ENCODE results near the gene GPAM. TPM values are rescaled to one million over a fixed set of nuclear protein-coding genes. Genes with fewer than 3 reads are reported as not detected.
"Not testable (repeated sequence)": the region's sequence is repeated elsewhere in the genome, so short reads cannot be mapped to it uniquely, and the experiment has no call there.

GPAM gene
- total RNA-seq, 1 donor from 2014 or later: 6.9 TPM

GRCh38 chr10:112229901-112230300, 46.3 kb upstream of the GPAM start:
- no peak for DNase-seq (ENCODE audit: extremely low spot score in 2 of 2)
- H3K9me3 ChIP-seq: no peaks in the 10 kb centered on the region
- intact Hi-C loops (cut with DNase I): no loop called here
- H3K27me3 ChIP-seq: no peaks in the 10 kb centered on the region
- H3K27ac ChIP-seq: no peak overlapping the region
- H3K4me3 ChIP-seq: no peak overlapping the region
- H3K36me3 ChIP-seq: no peaks in the 10 kb centered on the region
- TF ChIP-seq POLR2A (IDR thresholded peaks at IDR 0.05): no peak
- TF ChIP-seq POLR2AphosphoS5 (IDR thresholded peaks at IDR 0.05; ENCODE audit: insufficient read depth in 1 of 2, low read depth in 1 of 2): no peak
- no peak for TF ChIP-seq CTCF (IDR thresholded peaks at IDR 0.05)
- no peaks in the 10 kb centered on the region for H3K4me1 ChIP-seq

- Histone ChIP-seq H3K27ac (no peak overlapping the region), H3K36me3 (no peaks in the 10 kb centered on the region), H3K27me3 (no peaks in the 10 kb centered on the region), H3K4me3 (no peak overlapping the region), H3K4me1 (no peaks in the 10 kb centered on the region), H3K9me3 (no peaks in the 10 kb centered on the region)
- intact Hi-C loops (cut with DNase I): no loop called here
- no peak for DNase-seq (ENCODE audit: extremely low spot score in 2 of 2)
- TF ChIP-seq POLR2AphosphoS5 (IDR thresholded peaks at IDR 0.05; ENCODE audit: insufficient read depth in 1 of 2, low read depth in 1 of 2) (no peak), CTCF (IDR thresholded peaks at IDR 0.05) (no peak), POLR2A (IDR thresholded peaks at IDR 0.05) (no peak)
These were observed 45.5 kb upstream of the GPAM start for GRCh38 chr10:112229096-112229495.

GRCh38 chr10:112228366-112229088, 45.0 kb upstream of the GPAM start:
- H3K4me3 ChIP-seq; H3K27ac ChIP-seq; H3K4me1 ChIP-seq; H3K9me3 ChIP-seq; H3K27me3 ChIP-seq; DNase-seq (ENCODE audit: extremely low spot score in 2 of 2); H3K36me3 ChIP-seq; intact Hi-C loops (cut with DNase I): not testable (repeated sequence)

GRCh38 chr10:112227331-112227987, 43.9 kb upstream of the GPAM start:
- H3K27me3 ChIP-seq: no peaks in the 10 kb centered on the region
- H3K36me3 ChIP-seq: no peaks in the 10 kb centered on the region
- intact Hi-C loops (cut with DNase I): no loop called here
- H3K27ac ChIP-seq: no peak overlapping the region
- TF ChIP-seq POLR2AphosphoS5 (IDR thresholded peaks at IDR 0.05; ENCODE audit: insufficient read depth in 1 of 2, low read depth in 1 of 2): no peak
- no peak for TF ChIP-seq POLR2A (IDR thresholded peaks at IDR 0.05)
- TF ChIP-seq CTCF (IDR thresholded peaks at IDR 0.05): no peak
- no peak for DNase-seq (ENCODE audit: extremely low spot score in 2 of 2)
- H3K4me3 ChIP-seq: no peak overlapping the region
- H3K9me3 ChIP-seq: no peaks in the 10 kb centered on the region
- no peaks in the 10 kb centered on the region for H3K4me1 ChIP-seq

DNA sequence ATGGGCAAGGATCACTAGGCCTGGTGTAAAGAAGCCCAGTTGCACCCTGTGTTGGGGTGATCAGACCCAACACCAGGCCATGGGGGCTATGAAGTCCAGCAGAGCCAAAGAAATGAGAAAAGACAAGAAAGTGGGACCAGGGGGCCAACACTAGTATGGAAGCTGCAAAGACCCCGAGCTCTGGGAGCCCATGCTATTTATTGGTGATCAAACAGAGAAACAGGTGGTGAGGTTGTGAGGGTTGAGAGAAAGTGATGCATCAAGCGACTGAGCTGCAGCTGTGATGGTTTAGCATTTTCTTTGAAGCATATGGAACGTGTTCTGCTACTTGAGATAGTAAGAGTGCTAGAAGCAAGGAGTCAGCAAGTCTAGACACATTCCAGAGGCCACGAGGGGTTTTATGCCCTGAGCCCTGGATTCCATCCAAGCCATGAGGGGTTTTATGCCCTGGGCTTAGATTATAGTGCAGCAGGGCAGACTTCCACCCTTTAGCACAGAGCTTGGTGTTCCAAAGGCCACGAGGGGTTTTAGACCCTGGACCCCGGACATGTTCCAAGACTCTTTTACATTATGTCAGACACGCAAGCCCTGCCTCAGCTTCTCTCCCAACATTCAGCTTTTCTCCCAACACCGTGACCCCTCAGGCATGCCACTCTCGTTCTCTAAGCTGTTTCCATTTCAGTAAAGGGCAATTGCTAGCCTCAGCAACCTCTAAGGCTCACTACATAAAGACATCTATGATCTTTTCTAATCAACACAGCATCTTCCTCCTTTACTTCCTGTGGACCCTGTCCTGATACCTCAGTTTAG, 43.1 kb upstream of the GPAM start:
- H3K27ac ChIP-seq: no peak overlapping the region
- intact Hi-C loops (cut with DNase I): no loop called here
- no peak overlapping the region for H3K4me3 ChIP-seq
- no peak for DNase-seq (ENCODE audit: extremely low spot score in 2 of 2)
- H3K36me3 ChIP-seq: no peaks in the 10 kb centered on the region
- no peak for TF ChIP-seq CTCF (IDR thresholded peaks at IDR 0.05)
- no peak for TF ChIP-seq POLR2AphosphoS5 (IDR thresholded peaks at IDR 0.05; ENCODE audit: insufficient read depth in 1 of 2, low read depth in 1 of 2)
- TF ChIP-seq POLR2A (IDR thresholded peaks at IDR 0.05): no peak
- no peaks in the 10 kb centered on the region for H3K27me3 ChIP-seq
- H3K9me3 ChIP-seq: no peaks in the 10 kb centered on the region
- no peaks in the 10 kb centered on the region for H3K4me1 ChIP-seq

Measured in vagina (tissue), 2 donors.